ENCODE data around the gene GJC2. TPM values are rescaled to one million over a fixed set of nuclear protein-coding genes. Genes with fewer than 3 reads are reported as not detected.

Gene GJC2
- total RNA-seq, 1 donor from 2014 or later = 1.1 TPM

DNA sequence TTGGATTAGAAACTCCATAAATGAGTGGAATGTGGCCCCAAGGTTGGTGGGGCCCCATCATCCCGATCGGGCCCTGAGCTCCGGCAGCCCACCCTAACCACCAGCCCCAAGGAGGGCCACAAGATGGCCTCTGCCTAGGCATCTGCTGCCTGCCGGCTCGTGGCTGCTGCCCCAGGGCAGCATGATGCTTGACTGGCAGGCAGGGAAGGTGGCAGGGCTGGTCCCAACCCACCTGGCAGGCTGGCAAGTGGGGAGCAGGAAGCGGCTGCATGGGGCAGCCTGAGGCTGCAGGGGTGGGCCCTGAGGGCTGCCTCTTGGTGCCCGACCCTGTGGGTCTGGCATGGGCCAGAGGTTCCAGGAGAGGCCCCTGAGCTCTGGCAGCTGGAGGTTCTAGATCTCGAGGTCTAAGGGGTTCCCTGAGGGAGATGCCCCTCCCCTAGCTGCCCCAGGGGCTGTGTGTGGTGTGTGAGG lies 760 bp upstream of the GJC2 start:
- H4K20me1 ChIP-seq (ENCODE audit: insufficient read depth, low read length) = peaks cover 56% of the 10 kb centered on the region
- FAIRE-seq (no peak), DNase-seq (ENCODE audit: low read depth) (no peak)
- H3K4me1 Mint-ChIP-seq (ENCODE audit: low read depth, unreplicated experiment) = peaks cover 3% of the 10 kb centered on the region
- H3K36me3 ChIP-seq (ENCODE audit: insufficient read depth, low read length) = peaks cover 6% of the 10 kb centered on the region
- no peaks in the 10 kb centered on the region for H3K27me3 ChIP-seq (ENCODE audit: insufficient read depth, low read length)
- H3K4me3 ChIP-seq (ENCODE audit: insufficient read depth, low read depth, low read length) = no peak overlapping the region
- H3K9me3 Mint-ChIP-seq (ENCODE audit: unreplicated experiment) = no peaks in the 10 kb centered on the region
- peaks cover 2% of the 10 kb centered on the region for H3K36me3 Mint-ChIP-seq (ENCODE audit: low read depth, unreplicated experiment)
- H2AFZ ChIP-seq (ENCODE audit: low read depth, low read length) = no peak overlapping the region
- peak overlapping the region; percentile 35 for H3K9ac ChIP-seq (ENCODE audit: low read length)
- TF ChIP-seq, protein P1, sequence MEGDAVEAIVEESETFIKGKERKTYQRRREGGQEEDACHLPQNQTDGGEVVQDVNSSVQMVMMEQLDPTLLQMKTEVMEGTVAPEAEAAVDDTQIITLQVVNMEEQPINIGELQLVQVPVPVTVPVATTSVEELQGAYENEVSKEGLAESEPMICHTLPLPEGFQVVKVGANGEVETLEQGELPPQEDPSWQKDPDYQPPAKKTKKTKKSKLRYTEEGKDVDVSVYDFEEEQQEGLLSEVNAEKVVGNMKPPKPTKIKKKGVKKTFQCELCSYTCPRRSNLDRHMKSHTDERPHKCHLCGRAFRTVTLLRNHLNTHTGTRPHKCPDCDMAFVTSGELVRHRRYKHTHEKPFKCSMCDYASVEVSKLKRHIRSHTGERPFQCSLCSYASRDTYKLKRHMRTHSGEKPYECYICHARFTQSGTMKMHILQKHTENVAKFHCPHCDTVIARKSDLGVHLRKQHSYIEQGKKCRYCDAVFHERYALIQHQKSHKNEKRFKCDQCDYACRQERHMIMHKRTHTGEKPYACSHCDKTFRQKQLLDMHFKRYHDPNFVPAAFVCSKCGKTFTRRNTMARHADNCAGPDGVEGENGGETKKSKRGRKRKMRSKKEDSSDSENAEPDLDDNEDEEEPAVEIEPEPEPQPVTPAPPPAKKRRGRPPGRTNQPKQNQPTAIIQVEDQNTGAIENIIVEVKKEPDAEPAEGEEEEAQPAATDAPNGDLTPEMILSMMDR (IDR thresholded peaks at IDR 0.05; ENCODE audit: insufficient read depth, low read depth, low read length) = no peak
- no peak for TF ChIP-seq EZH2 (IDR thresholded peaks at IDR 0.05; ENCODE audit: insufficient read depth, low read length)
- no peak overlapping the region for H3K4me3 Mint-ChIP-seq (ENCODE audit: unreplicated experiment)
- H3K27me3 Mint-ChIP-seq (ENCODE audit: low read depth, unreplicated experiment) = no peaks in the 10 kb centered on the region
- peaks cover 22% of the 10 kb centered on the region for H3K4me1 ChIP-seq (ENCODE audit: insufficient read depth, low read length)
- no peak overlapping the region for H3K27ac Mint-ChIP-seq (ENCODE audit: unreplicated experiment)
- H3K9me3 ChIP-seq (ENCODE audit: insufficient read depth, low read depth, low read length) = no peaks in the 10 kb centered on the region
- no peak overlapping the region for H3K4me2 ChIP-seq (ENCODE audit: low read length)
- no peak overlapping the region for H3K27ac ChIP-seq (ENCODE audit: low read depth, low read length)
- peaks cover 50% of the 10 kb centered on the region for H3K79me2 ChIP-seq (ENCODE audit: insufficient read depth, low read length)

DNA sequence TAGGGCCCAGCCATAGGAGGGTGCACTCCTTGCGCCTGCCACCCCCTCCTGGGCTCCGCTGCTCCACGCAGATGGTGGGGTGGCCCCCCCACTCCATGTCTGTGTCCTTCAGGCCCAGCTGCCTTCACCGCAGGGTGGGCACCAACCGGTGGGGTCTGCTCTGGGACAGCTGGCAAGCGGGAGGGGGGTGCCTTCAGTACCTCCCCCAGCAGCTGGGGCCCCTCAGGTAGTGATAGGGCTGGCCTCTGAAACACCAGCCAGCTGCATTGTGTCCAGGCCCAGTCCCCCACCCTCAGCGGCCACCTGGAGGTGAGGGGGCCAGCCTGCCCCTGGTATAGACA lies 360 bp downstream of the GJC2 start:
- Histone ChIP-seq H4K20me1 (ENCODE audit: insufficient read depth, low read length) (peaks cover 51% of the 10 kb centered on the region), H3K27me3 (ENCODE audit: insufficient read depth, low read length) (no peaks in the 10 kb centered on the region), H3K4me1 (ENCODE audit: insufficient read depth, low read length) (peaks cover 22% of the 10 kb centered on the region), H3K79me2 (ENCODE audit: insufficient read depth, low read length) (peaks cover 38% of the 10 kb centered on the region), H3K27ac (ENCODE audit: low read depth, low read length) (no peak overlapping the region), H3K4me2 (ENCODE audit: low read length) (peak overlapping the region; percentile 25), H3K36me3 (ENCODE audit: insufficient read depth, low read length) (peaks cover 6% of the 10 kb centered on the region), H3K9ac (ENCODE audit: low read length) (peak overlapping the region; percentile 23), H2AFZ (ENCODE audit: low read depth, low read length) (no peak overlapping the region), H3K9me3 (ENCODE audit: insufficient read depth, low read depth, low read length) (no peaks in the 10 kb centered on the region), H3K4me3 (ENCODE audit: insufficient read depth, low read depth, low read length) (no peak overlapping the region)
- H3K27me3 Mint-ChIP-seq (ENCODE audit: low read depth, unreplicated experiment) = no peaks in the 10 kb centered on the region
- no peak for FAIRE-seq
- peaks cover 2% of the 10 kb centered on the region for H3K4me1 Mint-ChIP-seq (ENCODE audit: low read depth, unreplicated experiment)
- H3K4me3 Mint-ChIP-seq (ENCODE audit: unreplicated experiment) = no peak overlapping the region
- TF ChIP-seq EZH2 (IDR thresholded peaks at IDR 0.05; ENCODE audit: insufficient read depth, low read length) = no peak
- TF ChIP-seq, protein P1 (IDR thresholded peaks at IDR 0.05; ENCODE audit: insufficient read depth, low read depth, low read length) = no peak
- H3K27ac Mint-ChIP-seq (ENCODE audit: unreplicated experiment) = no peak overlapping the region
- no peaks in the 10 kb centered on the region for H3K9me3 Mint-ChIP-seq (ENCODE audit: unreplicated experiment)
- peaks cover 4% of the 10 kb centered on the region for H3K36me3 Mint-ChIP-seq (ENCODE audit: low read depth, unreplicated experiment)
- no peak for DNase-seq (ENCODE audit: low read depth)

DNA sequence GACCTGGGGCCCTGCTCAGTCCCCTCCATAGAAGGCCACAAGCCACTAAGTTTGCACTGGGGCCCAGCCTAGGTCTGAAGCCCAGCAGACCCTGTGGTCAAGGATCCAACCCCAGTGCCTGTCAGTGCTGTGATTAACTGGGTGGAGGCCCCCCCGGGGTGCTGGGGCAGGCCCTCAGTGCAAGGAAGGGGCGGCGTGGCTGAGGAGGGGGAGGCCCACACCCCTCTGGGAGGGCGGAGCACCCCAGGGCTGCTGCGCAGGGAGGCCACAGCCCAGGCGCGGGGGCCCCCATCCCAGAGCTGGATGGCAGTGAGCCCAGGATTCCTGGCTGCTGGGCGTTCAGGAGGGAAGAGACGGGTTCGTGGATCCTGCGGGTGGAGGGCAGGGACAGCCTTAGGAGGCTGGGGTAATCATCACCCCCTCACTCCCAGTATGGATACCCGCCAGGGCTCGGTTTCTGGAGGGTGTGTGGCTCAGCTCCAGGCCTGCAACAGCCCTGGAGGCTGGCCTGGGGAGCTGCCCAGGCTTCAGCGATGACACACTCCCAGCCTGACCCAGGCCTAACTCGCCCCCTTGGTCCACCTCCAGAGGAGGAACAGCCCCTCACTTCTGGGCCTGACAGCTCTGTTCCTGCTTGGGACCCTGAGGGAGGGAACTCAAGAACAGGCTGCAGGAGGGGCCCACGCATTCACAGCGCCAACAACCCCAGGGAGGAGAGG lies 890 bp downstream of the GJC2 start:
- Histone ChIP-seq H2AFZ (ENCODE audit: low read depth, low read length) (no peak overlapping the region), H3K9me3 (ENCODE audit: insufficient read depth, low read depth, low read length) (no peaks in the 10 kb centered on the region), H4K20me1 (ENCODE audit: insufficient read depth, low read length) (peaks cover 45% of the 10 kb centered on the region), H3K36me3 (ENCODE audit: insufficient read depth, low read length) (peaks cover 5% of the 10 kb centered on the region), H3K27ac (ENCODE audit: low read depth, low read length) (no peak overlapping the region), H3K79me2 (ENCODE audit: insufficient read depth, low read length) (peaks cover 33% of the 10 kb centered on the region), H3K27me3 (ENCODE audit: insufficient read depth, low read length) (no peaks in the 10 kb centered on the region), H3K9ac (ENCODE audit: low read length) (peak overlapping the region; percentile 27), H3K4me1 (ENCODE audit: insufficient read depth, low read length) (peaks cover 22% of the 10 kb centered on the region), H3K4me2 (ENCODE audit: low read length) (peak overlapping the region; percentile 25), H3K4me3 (ENCODE audit: insufficient read depth, low read depth, low read length) (no peak overlapping the region)
- H3K27ac Mint-ChIP-seq (ENCODE audit: unreplicated experiment) = no peak overlapping the region
- FAIRE-seq (no peak), DNase-seq (ENCODE audit: low read depth) (peak; percentile 74)
- peaks cover 2% of the 10 kb centered on the region for H3K4me1 Mint-ChIP-seq (ENCODE audit: low read depth, unreplicated experiment)
- peaks cover 4% of the 10 kb centered on the region for H3K36me3 Mint-ChIP-seq (ENCODE audit: low read depth, unreplicated experiment)
- no peaks in the 10 kb centered on the region for H3K27me3 Mint-ChIP-seq (ENCODE audit: low read depth, unreplicated experiment)
- H3K9me3 Mint-ChIP-seq (ENCODE audit: unreplicated experiment) = no peaks in the 10 kb centered on the region
- TF ChIP-seq EZH2 (IDR thresholded peaks at IDR 0.05; ENCODE audit: insufficient read depth, low read length) = no peak
- TF ChIP-seq, protein P1 (IDR thresholded peaks at IDR 0.05; ENCODE audit: insufficient read depth, low read depth, low read length) = no peak
- H3K4me3 Mint-ChIP-seq (ENCODE audit: unreplicated experiment) = no peak overlapping the region
